Measurements from ENCODE around the gene SOX5. TPM values are rescaled to one million over a fixed set of nuclear protein-coding genes. Genes with fewer than 3 reads are reported as not detected.

SOX5 gene
- total and polyA plus RNA-seq, 9 of the 15 experiments (the other 6 are each of a cell fraction or from before 2014, with no cell fraction given) = 8.3 to 16.5 (median 11.9) TPM

- TF ChIP-seq, protein P1, sequence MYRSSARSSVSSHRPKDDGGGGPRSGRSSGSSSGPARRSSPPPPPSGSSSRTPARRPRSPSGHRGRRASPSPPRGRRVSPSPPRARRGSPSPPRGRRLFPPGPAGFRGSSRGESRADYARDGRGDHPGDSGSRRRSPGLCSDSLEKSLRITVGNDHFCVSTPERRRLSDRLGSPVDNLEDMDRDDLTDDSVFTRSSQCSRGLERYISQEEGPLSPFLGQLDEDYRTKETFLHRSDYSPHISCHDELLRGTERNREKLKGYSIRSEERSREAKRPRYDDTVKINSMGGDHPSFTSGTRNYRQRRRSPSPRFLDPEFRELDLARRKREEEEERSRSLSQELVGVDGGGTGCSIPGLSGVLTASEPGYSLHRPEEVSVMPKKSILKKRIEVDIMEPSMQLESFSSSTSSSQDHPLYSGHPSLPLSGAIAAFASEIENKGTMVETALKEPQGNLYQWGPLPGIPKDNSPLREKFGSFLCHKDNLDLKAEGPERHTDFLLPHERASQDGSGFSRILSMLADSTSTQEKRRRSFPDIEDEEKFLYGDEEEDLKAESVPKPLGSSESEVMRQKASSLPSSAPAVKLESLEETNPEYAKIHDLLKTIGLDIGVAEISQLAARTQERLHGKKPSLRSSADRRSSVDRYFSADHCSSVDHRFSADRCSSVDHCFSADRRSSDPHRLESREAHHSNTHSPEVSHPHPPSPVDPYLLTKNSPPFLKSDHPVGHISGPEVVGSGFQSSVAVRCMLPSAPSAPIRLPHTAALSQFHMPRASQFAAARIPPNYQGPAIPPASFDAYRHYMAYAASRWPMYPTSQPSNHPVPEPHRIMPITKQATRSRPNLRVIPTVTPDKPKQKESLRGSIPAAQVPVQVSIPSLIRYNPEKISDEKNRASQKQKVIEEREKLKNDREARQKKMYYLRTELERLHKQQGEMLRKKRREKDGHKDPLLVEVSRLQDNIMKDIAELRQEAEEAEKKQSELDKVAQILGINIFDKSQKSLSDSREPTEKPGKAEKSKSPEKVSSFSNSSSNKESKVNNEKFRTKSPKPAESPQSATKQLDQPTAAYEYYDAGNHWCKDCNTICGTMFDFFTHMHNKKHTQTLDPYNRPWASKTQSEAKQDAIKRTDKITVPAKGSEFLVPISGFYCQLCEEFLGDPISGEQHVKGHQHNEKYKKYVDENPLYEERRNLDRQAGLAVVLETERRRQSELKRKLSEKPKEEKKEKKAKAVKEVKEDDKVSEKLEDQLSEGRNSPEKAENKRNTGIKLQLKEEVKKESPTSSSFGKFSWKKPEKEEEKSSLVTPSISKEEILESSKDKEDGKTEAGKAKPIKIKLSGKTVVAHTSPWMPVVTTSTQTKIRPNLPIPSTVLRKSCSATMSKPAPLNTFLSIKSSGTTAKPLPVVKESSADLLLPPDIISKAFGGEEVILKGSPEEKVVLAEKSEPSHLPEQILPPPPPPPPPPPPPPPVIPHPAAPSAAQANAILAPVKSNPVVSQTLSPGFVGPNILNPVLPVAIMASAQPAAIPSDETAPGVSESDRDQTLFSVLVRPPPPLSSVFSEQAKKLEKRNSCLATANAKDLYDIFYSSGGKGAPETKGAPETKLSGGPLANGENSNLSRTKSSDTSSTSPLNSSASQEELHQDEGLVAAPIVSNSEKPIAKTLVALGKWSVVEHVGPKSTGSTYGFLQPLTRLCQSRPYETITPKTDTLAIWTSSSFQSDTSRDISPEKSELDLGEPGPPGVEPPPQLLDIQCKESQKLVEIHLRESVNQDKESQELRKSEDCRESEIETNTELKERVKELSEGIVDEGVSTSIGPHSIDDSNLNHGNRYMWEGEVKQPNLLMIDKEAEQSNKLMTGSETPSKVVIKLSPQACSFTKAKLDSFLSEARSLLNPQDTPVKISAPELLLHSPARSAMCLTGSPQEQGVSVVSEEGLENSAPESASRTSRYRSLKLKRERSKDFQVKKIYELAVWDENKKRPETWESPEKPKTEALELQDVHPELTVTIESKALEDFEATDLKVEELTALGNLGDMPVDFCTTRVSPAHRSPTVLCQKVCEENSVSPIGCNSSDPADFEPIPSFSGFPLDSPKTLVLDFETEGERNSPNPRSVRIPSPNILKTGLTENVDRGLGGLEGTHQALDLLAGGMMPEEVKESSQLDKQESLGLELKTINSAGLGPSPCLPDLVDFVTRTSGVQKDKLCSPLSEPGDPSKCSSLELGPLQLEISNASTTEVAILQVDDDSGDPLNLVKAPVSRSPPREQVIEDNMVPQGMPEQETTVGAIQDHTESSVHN (IDR thresholded peaks at IDR 0.05; ENCODE audit: borderline replicate concordance in 1 of 2, low read depth in 1 of 2) = peak in 1 of 2 experiments; percentile 34; a peak in 1 of 4 replicates
- peak; percentile 61; the same call in 1 of the 2 replicates for TF ChIP-seq SMARCA4 (IDR thresholded peaks at IDR 0.05)
- TF ChIP-seq ELF1 (tag; IDR thresholded peaks at IDR 0.05) = no peak
- TF ChIP-seq EP300 (IDR thresholded peaks at IDR 0.05; ENCODE audit: low read length) = peak; percentile 31; the same call in 1 of the 2 replicates
- peak; percentile 38 for TF ChIP-seq TAL1 (IDR thresholded peaks at IDR 0.05)
- TF ChIP-seq SMARCE1 (IDR thresholded peaks at IDR 0.05) = peak; percentile 51; the same call in 1 of the 2 replicates
- no peak for TF ChIP-seq RBM15 (IDR thresholded peaks at IDR 0.05; ENCODE audit: insufficient read depth, low read length)
- no peak for TF ChIP-seq POU5F1 (IDR thresholded peaks at IDR 0.05; ENCODE audit: borderline replicate concordance, low read depth, low read length, partially characterized antibody)
- no peak for TF ChIP-seq MYC (IDR thresholded peaks at IDR 0.05; ENCODE audit: low read depth, low read length)
- no peak for TF ChIP-seq MYC (CRISPR knock-in tag; IDR thresholded peaks at IDR 0.05; ENCODE audit: borderline replicate concordance, low read depth)
- TF ChIP-seq DPF2 (IDR thresholded peaks at IDR 0.05) = peak; percentile 42; the same call in 1 of the 2 replicates
- TF ChIP-seq, protein P2, sequence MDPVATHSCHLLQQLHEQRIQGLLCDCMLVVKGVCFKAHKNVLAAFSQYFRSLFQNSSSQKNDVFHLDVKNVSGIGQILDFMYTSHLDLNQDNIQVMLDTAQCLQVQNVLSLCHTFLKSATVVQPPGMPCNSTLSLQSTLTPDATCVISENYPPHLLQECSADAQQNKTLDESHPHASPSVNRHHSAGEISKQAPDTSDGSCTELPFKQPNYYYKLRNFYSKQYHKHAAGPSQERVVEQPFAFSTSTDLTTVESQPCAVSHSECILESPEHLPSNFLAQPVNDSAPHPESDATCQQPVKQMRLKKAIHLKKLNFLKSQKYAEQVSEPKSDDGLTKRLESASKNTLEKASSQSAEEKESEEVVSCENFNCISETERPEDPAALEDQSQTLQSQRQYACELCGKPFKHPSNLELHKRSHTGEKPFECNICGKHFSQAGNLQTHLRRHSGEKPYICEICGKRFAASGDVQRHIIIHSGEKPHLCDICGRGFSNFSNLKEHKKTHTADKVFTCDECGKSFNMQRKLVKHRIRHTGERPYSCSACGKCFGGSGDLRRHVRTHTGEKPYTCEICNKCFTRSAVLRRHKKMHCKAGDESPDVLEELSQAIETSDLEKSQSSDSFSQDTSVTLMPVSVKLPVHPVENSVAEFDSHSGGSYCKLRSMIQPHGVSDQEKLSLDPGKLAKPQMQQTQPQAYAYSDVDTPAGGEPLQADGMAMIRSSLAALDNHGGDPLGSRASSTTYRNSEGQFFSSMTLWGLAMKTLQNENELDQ (CRISPR knock-in tag; IDR thresholded peaks at IDR 0.05; ENCODE audit: borderline replicate concordance) = no peak
- TF ChIP-seq, protein P3, sequence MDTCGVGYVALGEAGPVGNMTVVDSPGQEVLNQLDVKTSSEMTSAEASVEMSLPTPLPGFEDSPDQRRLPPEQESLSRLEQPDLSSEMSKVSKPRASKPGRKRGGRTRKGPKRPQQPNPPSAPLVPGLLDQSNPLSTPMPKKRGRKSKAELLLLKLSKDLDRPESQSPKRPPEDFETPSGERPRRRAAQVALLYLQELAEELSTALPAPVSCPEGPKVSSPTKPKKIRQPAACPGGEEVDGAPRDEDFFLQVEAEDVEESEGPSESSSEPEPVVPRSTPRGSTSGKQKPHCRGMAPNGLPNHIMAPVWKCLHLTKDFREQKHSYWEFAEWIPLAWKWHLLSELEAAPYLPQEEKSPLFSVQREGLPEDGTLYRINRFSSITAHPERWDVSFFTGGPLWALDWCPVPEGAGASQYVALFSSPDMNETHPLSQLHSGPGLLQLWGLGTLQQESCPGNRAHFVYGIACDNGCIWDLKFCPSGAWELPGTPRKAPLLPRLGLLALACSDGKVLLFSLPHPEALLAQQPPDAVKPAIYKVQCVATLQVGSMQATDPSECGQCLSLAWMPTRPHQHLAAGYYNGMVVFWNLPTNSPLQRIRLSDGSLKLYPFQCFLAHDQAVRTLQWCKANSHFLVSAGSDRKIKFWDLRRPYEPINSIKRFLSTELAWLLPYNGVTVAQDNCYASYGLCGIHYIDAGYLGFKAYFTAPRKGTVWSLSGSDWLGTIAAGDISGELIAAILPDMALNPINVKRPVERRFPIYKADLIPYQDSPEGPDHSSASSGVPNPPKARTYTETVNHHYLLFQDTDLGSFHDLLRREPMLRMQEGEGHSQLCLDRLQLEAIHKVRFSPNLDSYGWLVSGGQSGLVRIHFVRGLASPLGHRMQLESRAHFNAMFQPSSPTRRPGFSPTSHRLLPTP (IDR thresholded peaks at IDR 0.05; ENCODE audit: borderline replicate concordance, extremely low read depth, insufficient read length) = no peak
- TF ChIP-seq ADNP (tag; IDR thresholded peaks at IDR 0.05) = 0 out of 2 replicates have a peak, but pooled peaks have one; percentile 49
Measured at GRCh38 chr12:23810329-23810902, 139.1 kb downstream of the SOX5 start (continued).
